A673 (cell line): ENCODE measurements around the gene EXOC2. TPM values are rescaled to one million over a fixed set of nuclear protein-coding genes. Genes with fewer than 3 reads are reported as not detected.

Experiments used
- BruUV-seq: library from RNA; stranded (reverse); fragments of 400-500 nt; replicated peaks from 2 replicates; lab custom pipeline; 2021; lab: Mats Ljungman, UMichigan
- CTCF ChIA-PET: fragments of 300-600 bp; sonication (Branson Sonifier 250); formaldehyde crosslinking; loops from one replicate; lab custom pipeline; 2022; ENCODE audit warnings: antibody characterized with exemption; lab: Charles Lee
- POLR2A ChIA-PET: fragments of 300-600 bp; sonication (Branson Sonifier 250); formaldehyde crosslinking; loops from one replicate; lab custom pipeline; 2022; ENCODE audit warnings: antibody characterized with exemption; ENCODE audit not compliant: low non-redundant PET; lab: Charles Lee
- DNase-seq: peaks from one replicate; pipeline ENCODE4 v3.0.0-alpha.2; 2015; ENCODE audit warnings: low spot score
- H3K27ac ChIP-seq: fragments of 200-600 bp; sonication (generic); 2 replicates; pipeline ENCODE4 v1.5.1; 2016; ENCODE audit warnings: mixed run types, low read depth, mild to moderate bottlenecking, mixed read lengths, antibody characterized with exemption, low read length; ENCODE audit not compliant: poor library complexity, severe bottlenecking
- H3K27me3 ChIP-seq: fragments of 200-600 bp; sonication (generic); replicated peaks from 2 replicates; pipeline ENCODE4 v1.6.1; 2017; ENCODE audit warnings: mixed run types, low read depth, mild to moderate bottlenecking, mixed read lengths, antibody characterized with exemption, low read length; ENCODE audit not compliant: insufficient read depth, poor library complexity
- H3K36me3 ChIP-seq: fragments of 200-600 bp; sonication (generic); 2 replicates; pipeline ENCODE4 v1.6.1; 2016; ENCODE audit warnings: mixed run types, mild to moderate bottlenecking, mixed read lengths, antibody characterized with exemption, low read length; ENCODE audit not compliant: insufficient read depth, poor library complexity, severe bottlenecking
- H3K4me1 ChIP-seq: fragments of 200-600 bp; sonication (generic); 2 replicates; pipeline ENCODE4 v1.6.1; 2017; ENCODE audit warnings: mixed run types, mild to moderate bottlenecking, mixed read lengths, antibody characterized with exemption, low read length; ENCODE audit not compliant: insufficient read depth, poor library complexity, severe bottlenecking
- H3K4me3 ChIP-seq: fragments of 200-600 bp; sonication (generic); 2 replicates; pipeline ENCODE4 v1.5.1; 2016; ENCODE audit warnings: low read depth, mixed run types, mild to moderate bottlenecking, mixed read lengths, low read length; ENCODE audit not compliant: poor library complexity, severe bottlenecking
- H3K9me3 ChIP-seq: fragments of 200-600 bp; sonication (generic); 2 replicates; pipeline ENCODE4 v1.6.1; 2016; ENCODE audit warnings: mixed run types, low read depth, mild to moderate bottlenecking, mixed read lengths, antibody characterized with exemption, low read length; ENCODE audit not compliant: poor library complexity, severe bottlenecking
- EZH2 ChIP-seq: fragments of 200-600 bp; sonication (generic); IDR thresholded peaks from 2 replicates; pipeline ENCODE4 v1.6.1; 2017; ENCODE audit warnings: borderline replicate concordance, low read depth, mild to moderate bottlenecking, mixed read lengths, antibody characterized with exemption, low read length; ENCODE audit not compliant: poor library complexity, severe bottlenecking
- intact Hi-C: fragments of 100-400 bp; cut with micrococcal nuclease; formaldehyde crosslinking; loops from one replicate; pipeline ENCODE4 v1.10.0; 2022; ENCODE audit not compliant: unreplicated experiment
- total RNA-seq: library from RNA; stranded (reverse); gene quantifications from 2 replicates; pipeline ENCODE4 v1.2.3, GENCODE V29; 2021
- TF ChIP-seq, protein P1 (sequence below): fragments of 300-800, 200-600 bp; sonication (generic); conservative IDR thresholded peaks from 2 replicates; pipeline ENCODE4 v1.5.1; 2017; ENCODE audit warnings: low read depth, mild to moderate bottlenecking, antibody characterized with exemption, low read length, moderate library complexity, mixed read lengths

The EXOC2 gene
- total RNA-seq, 1 experiment from 2014 or later, result 22.4 TPM

DNA sequence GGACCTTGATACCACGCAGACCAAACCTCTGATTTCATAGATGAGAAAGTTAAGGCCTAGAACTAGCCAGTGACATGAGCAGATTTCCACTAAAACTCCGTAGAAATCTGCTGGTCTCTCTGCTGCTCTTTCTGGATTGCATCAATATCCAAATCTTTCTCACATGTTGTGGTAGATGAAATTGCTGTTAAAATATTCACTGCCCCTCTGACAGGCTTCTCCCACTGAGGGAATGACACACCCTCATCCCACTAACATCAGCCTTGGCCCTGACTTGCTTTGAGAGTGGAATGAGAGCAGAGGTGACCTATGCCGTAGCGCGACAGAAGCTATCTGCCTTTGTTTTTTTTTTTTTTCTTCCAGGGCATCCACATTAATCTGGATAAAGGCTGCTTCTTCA lies 20.4 kb upstream of the EXOC2 start:
- H3K4me3 ChIP-seq, result no peak overlapping the region
- BruUV-seq, result no TSS peak
- no peaks in the 10 kb centered on the region for H3K4me1 ChIP-seq
- H3K27ac ChIP-seq, result no peak overlapping the region
- no peak for TF ChIP-seq EZH2
- TF ChIP-seq, protein P1, sequence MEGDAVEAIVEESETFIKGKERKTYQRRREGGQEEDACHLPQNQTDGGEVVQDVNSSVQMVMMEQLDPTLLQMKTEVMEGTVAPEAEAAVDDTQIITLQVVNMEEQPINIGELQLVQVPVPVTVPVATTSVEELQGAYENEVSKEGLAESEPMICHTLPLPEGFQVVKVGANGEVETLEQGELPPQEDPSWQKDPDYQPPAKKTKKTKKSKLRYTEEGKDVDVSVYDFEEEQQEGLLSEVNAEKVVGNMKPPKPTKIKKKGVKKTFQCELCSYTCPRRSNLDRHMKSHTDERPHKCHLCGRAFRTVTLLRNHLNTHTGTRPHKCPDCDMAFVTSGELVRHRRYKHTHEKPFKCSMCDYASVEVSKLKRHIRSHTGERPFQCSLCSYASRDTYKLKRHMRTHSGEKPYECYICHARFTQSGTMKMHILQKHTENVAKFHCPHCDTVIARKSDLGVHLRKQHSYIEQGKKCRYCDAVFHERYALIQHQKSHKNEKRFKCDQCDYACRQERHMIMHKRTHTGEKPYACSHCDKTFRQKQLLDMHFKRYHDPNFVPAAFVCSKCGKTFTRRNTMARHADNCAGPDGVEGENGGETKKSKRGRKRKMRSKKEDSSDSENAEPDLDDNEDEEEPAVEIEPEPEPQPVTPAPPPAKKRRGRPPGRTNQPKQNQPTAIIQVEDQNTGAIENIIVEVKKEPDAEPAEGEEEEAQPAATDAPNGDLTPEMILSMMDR, result no peak
- ChIA-PET CTCF (no interaction called here), POLR2A (no interaction called here)
- intact Hi-C loops, result no loop called here
- H3K27me3 ChIP-seq, result peaks cover 26% of the 10 kb centered on the region
- no peaks in the 10 kb centered on the region for H3K36me3 ChIP-seq
- DNase-seq, result no peak
- no peaks in the 10 kb centered on the region for H3K9me3 ChIP-seq

DNA sequence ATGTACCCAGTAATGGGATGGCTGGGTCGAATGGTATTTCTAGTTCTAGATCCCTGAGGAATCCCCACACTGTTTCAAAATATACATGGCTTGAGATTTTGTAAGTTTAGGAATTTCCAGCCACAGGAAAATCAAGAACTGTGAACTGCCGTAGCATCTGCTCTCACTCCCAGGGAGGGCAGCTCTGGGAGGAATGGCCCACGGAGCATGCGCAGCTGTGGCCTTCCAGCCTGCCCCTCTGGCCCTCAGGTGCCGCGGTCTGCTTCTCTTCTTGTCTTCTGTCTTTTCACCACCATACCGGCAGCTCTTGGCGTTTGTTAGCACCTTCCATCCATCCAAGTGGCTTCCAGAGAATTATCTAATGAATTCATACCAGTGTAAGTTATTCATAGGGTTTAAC lies 19.9 kb upstream of the EXOC2 start:
- BruUV-seq, result no TSS peak
- Histone ChIP-seq H3K27me3 (peaks cover 28% of the 10 kb centered on the region), H3K36me3 (no peaks in the 10 kb centered on the region), H3K9me3 (no peaks in the 10 kb centered on the region), H3K4me3 (no peak overlapping the region), H3K27ac (no peak overlapping the region), H3K4me1 (no peaks in the 10 kb centered on the region)
- ChIA-PET CTCF (no interaction called here), POLR2A (no interaction called here)
- intact Hi-C loops, result no loop called here
- DNase-seq, result no peak
- no peak for TF ChIP-seq EZH2
- TF ChIP-seq, protein P1, result no peak

DNA sequence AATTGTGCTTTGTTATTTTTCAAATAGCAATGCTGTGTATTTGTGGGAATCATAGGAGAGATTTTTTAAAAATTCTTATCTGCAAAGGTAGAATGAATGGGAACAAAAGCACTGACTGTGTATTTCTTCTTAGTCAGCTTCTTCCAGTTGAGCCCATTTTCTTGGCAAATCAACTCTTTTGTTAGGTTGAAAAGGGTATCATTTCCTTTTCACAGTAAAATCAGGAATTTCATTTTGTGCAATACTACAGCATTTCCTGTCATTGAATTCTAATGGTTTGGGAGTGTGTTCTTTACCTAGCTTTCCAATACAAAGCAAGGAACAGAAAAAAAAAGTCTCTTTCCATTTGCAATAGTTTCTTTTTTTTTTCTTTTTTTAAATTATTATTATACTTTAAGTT lies 19.0 kb upstream of the EXOC2 start:
- no TSS peak for BruUV-seq
- POLR2A ChIA-PET, result no interaction called here

More for the DNA sequence above, 19.0 kb upstream of the EXOC2 start:
- Histone ChIP-seq H3K27ac (no peak overlapping the region), H3K9me3 (no peaks in the 10 kb centered on the region), H3K4me1 (no peaks in the 10 kb centered on the region), H3K4me3 (no peak overlapping the region), H3K36me3 (no peaks in the 10 kb centered on the region), H3K27me3 (peaks cover 28% of the 10 kb centered on the region)
- TF ChIP-seq, protein P1, result no peak
- TF ChIP-seq EZH2, result no peak
- DNase-seq, result peak; percentile 18
- intact Hi-C loops, result no loop called here
- CTCF ChIA-PET, result no interaction called here
